H1 (cell line): ENCODE measurements around the gene XPNPEP2. TPM values are rescaled to one million over a fixed set of nuclear protein-coding genes. Genes with fewer than 3 reads are reported as not detected.

Source experiments
- KDM1A ChIP-seq: fragments of 200-600, 300-600 bp; sonication (generic); IDR thresholded peaks from 2 replicates; pipeline ENCODE4 v1.7.1; 2016; ENCODE audit warnings: mild to moderate bottlenecking, low read length, borderline replicate concordance
- POLR2AphosphoS5 ChIP-seq: IDR thresholded peaks from 2 replicates; pipeline ENCODE4 v1.6.1; 2011; ENCODE audit warnings: low read depth, low read length
- RNF2 ChIP-seq: fragments of 200-900, 300-1000 bp; sonication (generic); IDR thresholded peaks from 2 replicates; pipeline ENCODE4 v1.7.1; 2016; ENCODE audit warnings: borderline replicate concordance, low read depth, mild to moderate bottlenecking, antibody characterized with exemption, low read length; ENCODE audit not compliant: poor library complexity, severe bottlenecking; ENCODE audit errors: missing control alignments
- TAF1 ChIP-seq: IDR thresholded peaks from 2 replicates; pipeline ENCODE4 v1.6.1; 2011; ENCODE audit warnings: mild to moderate bottlenecking, low read depth, low read length
- ZNF274 ChIP-seq: IDR thresholded peaks from 2 replicates; pipeline ENCODE4 v1.7.0; 2012; ENCODE audit warnings: low read length, borderline replicate concordance; ENCODE audit errors: extremely low read depth
- polyA plus RNA-seq, 7 experiments: library from polyadenylated mRNA; depleted of rRNA in 3 of 7; stranded (reverse) in 5 of 7; unstranded in 2 of 7; fragments of >200 nt in 5 of 7; fragments of 200-250 nt in 2 of 7; gene quantifications; 1 replicate in 5 of 7; 2 replicates in 1 of 7; 4 replicates in 1 of 7; pipeline versions ENCODE4 v1.2.1 to v1.2.3, GENCODE V29; 2011 to 2013; ENCODE audit warnings: missing spikeins in 2 of 7, mixed read lengths in 2 of 7
- total RNA-seq: library from RNA; stranded (reverse); fragmentation: NEBNext Ultra II Directional; extraction: Animal tissue kit (Norgen Biotek cat#: 25700); gene quantifications from 2 replicates; pipeline ENCODE4 v1.2.1, GENCODE V29; 2021
- TF ChIP-seq, protein P1 (sequence below): fragments of 300-600 bp; sonication (generic); IDR thresholded peaks from 2 replicates; pipeline ENCODE4 v1.7.1; 2012; ENCODE audit warnings: low read length, moderate library complexity, mild to moderate bottlenecking, inconsistent platforms; ENCODE audit not compliant: insufficient replicate concordance
- TF ChIP-seq, protein P2 (sequence below): IDR thresholded peaks from 2 replicates; pipeline ENCODE4 v1.6.1; 2011; ENCODE audit warnings: low read depth, mild to moderate bottlenecking, low read length; ENCODE audit not compliant: insufficient read depth

XPNPEP2 gene
- total and polyA plus RNA-seq, 2 of the 8 experiments (the other 6 are each of a cell fraction or from before 2014, with no cell fraction given): 0.27 TPM; not detected in 1

DNA sequence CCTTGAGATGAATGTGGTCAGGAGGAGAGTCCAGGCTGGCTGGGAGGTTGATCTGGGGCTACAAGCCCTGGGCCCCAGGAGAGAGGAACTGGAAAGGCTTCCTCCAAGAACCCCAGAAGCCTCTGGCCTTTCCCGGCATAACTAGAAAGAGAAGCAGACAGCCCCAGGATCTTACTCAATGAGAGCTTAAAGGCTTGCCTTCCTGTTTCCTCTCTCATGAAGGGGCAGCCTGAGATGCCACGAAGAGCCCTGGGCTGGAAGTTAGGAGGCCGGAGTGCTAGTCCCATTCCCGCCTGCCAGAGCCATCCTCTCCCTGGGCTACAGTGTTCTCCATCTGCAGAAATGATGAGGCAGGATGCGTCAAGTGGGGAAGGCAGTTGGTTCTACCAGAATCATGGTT is 20.1 kb upstream of the XPNPEP2 start (continued):
- TF ChIP-seq, protein P1, sequence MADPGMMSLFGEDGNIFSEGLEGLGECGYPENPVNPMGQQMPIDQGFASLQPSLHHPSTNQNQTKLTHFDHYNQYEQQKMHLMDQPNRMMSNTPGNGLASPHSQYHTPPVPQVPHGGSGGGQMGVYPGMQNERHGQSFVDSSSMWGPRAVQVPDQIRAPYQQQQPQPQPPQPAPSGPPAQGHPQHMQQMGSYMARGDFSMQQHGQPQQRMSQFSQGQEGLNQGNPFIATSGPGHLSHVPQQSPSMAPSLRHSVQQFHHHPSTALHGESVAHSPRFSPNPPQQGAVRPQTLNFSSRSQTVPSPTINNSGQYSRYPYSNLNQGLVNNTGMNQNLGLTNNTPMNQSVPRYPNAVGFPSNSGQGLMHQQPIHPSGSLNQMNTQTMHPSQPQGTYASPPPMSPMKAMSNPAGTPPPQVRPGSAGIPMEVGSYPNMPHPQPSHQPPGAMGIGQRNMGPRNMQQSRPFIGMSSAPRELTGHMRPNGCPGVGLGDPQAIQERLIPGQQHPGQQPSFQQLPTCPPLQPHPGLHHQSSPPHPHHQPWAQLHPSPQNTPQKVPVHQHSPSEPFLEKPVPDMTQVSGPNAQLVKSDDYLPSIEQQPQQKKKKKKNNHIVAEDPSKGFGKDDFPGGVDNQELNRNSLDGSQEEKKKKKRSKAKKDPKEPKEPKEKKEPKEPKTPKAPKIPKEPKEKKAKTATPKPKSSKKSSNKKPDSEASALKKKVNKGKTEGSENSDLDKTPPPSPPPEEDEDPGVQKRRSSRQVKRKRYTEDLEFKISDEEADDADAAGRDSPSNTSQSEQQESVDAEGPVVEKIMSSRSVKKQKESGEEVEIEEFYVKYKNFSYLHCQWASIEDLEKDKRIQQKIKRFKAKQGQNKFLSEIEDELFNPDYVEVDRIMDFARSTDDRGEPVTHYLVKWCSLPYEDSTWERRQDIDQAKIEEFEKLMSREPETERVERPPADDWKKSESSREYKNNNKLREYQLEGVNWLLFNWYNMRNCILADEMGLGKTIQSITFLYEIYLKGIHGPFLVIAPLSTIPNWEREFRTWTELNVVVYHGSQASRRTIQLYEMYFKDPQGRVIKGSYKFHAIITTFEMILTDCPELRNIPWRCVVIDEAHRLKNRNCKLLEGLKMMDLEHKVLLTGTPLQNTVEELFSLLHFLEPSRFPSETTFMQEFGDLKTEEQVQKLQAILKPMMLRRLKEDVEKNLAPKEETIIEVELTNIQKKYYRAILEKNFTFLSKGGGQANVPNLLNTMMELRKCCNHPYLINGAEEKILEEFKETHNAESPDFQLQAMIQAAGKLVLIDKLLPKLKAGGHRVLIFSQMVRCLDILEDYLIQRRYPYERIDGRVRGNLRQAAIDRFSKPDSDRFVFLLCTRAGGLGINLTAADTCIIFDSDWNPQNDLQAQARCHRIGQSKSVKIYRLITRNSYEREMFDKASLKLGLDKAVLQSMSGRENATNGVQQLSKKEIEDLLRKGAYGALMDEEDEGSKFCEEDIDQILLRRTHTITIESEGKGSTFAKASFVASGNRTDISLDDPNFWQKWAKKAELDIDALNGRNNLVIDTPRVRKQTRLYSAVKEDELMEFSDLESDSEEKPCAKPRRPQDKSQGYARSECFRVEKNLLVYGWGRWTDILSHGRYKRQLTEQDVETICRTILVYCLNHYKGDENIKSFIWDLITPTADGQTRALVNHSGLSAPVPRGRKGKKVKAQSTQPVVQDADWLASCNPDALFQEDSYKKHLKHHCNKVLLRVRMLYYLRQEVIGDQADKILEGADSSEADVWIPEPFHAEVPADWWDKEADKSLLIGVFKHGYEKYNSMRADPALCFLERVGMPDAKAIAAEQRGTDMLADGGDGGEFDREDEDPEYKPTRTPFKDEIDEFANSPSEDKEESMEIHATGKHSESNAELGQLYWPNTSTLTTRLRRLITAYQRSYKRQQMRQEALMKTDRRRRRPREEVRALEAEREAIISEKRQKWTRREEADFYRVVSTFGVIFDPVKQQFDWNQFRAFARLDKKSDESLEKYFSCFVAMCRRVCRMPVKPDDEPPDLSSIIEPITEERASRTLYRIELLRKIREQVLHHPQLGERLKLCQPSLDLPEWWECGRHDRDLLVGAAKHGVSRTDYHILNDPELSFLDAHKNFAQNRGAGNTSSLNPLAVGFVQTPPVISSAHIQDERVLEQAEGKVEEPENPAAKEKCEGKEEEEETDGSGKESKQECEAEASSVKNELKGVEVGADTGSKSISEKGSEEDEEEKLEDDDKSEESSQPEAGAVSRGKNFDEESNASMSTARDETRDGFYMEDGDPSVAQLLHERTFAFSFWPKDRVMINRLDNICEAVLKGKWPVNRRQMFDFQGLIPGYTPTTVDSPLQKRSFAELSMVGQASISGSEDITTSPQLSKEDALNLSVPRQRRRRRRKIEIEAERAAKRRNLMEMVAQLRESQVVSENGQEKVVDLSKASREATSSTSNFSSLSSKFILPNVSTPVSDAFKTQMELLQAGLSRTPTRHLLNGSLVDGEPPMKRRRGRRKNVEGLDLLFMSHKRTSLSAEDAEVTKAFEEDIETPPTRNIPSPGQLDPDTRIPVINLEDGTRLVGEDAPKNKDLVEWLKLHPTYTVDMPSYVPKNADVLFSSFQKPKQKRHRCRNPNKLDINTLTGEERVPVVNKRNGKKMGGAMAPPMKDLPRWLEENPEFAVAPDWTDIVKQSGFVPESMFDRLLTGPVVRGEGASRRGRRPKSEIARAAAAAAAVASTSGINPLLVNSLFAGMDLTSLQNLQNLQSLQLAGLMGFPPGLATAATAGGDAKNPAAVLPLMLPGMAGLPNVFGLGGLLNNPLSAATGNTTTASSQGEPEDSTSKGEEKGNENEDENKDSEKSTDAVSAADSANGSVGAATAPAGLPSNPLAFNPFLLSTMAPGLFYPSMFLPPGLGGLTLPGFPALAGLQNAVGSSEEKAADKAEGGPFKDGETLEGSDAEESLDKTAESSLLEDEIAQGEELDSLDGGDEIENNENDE: no peak
- TF ChIP-seq RNF2: no peak
- no peak for TF ChIP-seq ZNF274
- no peak for TF ChIP-seq POLR2AphosphoS5
- no peak for TF ChIP-seq KDM1A
- TF ChIP-seq TAF1: no peak
- TF ChIP-seq, protein P2, sequence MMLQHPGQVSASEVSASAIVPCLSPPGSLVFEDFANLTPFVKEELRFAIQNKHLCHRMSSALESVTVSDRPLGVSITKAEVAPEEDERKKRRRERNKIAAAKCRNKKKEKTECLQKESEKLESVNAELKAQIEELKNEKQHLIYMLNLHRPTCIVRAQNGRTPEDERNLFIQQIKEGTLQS: no peak
